Muscle of arm (tissue), 12 donors: ENCODE measurements around the gene AMACR. TPM values are rescaled to one million over a fixed set of nuclear protein-coding genes. Genes with fewer than 3 reads are reported as not detected.
"Not testable (repeated sequence)": the region's sequence is repeated elsewhere in the genome, so short reads cannot be mapped to it uniquely, and the experiment has no call there.

Experiments used
- DNase-seq: peaks from one replicate; pipeline ENCODE4 v3.0.0-alpha.2; 2013
- polyA plus RNA-seq, 12 donors: library from polyadenylated mRNA; unstranded; fragments of 120-200 nt; gene quantifications; one replicate each; pipeline ENCODE4 v1.2.1, GENCODE V29; 2013; ENCODE audit not compliant: insufficient read length in 12 of 12

AMACR gene
- polyA plus RNA-seq, 12 donors = 4.7 to 36.0 (median 7.9) TPM; not detected in 1

DNA sequence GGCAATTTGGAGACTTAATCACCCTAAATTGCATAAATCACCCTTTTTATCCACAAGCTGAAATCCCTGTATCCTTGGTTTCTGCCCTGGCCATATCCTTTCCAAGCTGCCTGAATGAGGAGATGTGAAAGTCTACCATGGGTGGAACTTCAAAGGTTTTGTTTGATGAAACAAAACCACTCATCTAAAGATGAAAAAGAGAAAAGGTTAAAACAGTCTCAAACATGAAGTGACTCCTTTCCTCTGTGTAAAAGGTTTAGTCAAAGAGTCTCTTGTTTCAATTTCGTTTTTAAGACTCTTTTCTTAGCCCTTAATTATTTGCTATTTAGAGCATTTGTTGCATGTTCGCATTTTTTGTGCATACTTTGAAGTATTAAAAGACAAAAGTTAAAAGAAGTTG is 34.6 kb downstream of the AMACR start:
- no peak for DNase-seq

DNA sequence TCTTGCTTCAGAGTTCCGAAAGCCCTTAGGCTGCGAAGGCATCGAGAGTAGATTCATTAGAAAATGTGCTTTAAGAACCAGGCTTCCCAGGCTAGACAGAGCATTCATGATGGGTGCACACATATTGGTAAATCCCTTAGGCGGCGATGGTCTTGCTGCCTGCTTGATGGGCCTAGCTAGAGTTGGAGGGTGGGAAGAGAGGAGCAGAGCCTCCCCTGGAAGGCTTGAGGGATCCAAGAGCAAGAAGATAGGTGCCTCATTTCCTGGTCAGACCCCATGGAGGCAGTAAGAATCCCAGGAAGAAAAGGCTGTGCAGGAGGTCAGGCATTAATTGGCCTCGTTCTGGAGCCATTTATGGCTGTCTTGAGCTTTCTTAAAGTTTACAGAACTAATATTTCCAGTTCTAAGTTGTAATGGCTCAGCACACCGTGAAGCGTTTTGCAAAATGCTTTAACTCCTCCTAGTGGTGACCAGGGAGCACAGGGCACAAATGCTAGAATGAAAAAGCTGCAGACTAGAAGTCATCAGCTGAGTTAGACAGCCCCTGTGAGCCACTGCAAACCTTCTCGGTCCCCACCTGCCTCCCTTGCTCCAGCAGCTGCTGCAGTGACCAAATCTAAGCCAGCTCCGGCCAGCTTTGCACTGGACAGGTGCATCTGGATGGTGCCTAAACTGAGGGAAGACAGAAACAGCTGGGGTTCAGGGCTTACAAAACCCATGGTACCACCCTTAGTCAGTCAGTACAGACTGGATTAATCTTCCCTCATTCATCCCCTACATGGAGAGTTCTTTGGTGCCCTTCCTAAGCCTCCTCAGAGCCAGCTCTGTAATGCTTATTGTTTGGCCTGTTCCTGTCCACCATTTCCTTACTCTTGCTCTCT is 38.0 kb downstream of the AMACR start:
- DNase-seq = peak; percentile 43

DNA sequence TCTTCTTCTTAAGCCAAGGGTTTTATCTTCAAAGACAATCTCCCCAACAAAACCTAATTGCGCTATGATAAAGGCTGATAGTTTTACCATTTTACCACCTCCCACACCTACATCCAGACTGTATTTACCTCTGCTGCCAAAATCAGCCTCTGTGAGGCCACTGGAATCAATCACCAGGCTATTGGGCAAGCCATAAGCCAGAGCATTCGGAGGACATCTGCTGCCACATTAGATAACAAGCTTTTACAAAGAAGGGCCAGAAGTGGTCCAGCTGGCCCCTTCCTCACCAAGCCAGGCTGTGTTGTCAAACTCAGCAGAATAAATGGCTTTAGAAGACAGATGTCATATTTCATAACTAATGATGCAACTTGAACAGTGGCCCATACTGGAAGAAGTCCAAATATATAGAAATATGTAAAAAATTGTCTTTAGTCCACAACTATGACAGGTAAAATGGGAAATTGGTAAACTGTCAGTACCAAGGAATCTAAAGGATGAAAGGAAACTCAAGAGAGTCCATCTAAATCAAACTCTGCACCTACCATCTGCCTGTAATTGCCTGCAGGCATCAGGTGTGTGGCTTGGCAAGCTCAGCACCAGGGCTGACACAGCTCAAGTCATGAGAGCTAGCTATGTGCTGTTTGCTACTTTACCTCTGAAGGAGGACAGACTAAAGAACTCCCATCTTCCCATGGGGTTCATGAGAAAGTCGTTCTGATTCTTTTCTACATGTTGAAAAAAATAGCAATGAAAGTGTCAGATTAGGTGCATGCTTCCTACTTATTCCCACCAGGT is 39.4 kb downstream of the AMACR start:
- DNase-seq = no peak

- no peak for DNase-seq
Observed at GRCh38 chr5:33966805-33967204, 41.0 kb downstream of the AMACR start.

GRCh38 chr5:33964132-33964700 is 43.6 kb downstream of the AMACR start:
- DNase-seq = no peak

DNA sequence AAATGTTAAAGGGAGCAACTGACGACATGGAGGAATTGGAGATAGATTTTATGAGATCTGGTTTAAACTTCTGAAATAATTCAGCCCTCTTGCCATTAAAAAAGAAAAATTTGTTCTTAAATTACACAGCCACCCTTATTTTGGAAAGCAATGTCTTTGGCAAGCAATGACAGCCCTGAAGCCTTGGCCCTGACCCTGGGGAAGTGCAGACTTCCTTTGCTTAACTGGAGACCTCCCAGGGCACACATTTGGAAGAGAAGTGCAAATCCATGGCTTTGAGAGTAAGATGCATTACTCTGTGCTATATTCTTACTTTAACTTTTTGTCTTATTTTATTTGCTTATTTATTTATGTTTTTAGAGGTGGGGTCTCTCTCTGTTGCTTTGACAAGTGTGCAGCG is 49.7 kb downstream of the AMACR start:
- no peak for DNase-seq

- no peak for DNase-seq
Observed at GRCh38 chr5:33957577-33958150, 50.2 kb downstream of the AMACR start.

DNA sequence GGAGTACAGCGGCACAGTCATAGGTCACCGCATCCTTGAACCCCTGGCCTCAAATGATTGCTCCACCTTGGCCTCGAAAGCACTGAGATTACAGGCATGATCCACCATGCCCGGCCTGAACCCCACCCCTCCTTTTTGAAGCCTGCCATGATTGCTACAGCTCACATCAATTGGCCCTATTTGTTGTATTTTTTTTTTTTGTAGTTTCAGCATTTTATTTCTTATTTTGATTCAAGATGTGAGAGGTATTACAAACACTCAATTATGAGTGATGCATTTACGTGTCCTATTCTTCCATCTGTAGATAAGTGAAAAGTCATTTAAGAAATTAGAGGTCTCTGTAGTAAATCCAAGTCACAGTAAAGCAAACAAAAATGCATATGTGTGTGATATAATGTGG is 55.7 kb downstream of the AMACR start:
- DNase-seq = not testable (repeated sequence)

GRCh38 chr5:33944543-33945132 is 63.2 kb downstream of the AMACR start:
- no peak for DNase-seq

GRCh38 chr5:33941090-33941489 is 66.8 kb downstream of the AMACR start:
- DNase-seq = no peak

GRCh38 chr5:33939556-33940262 is 68.1 kb downstream of the AMACR start:
- no peak for DNase-seq

- no peak for DNase-seq
Observed at GRCh38 chr5:33938881-33939280, 69.0 kb downstream of the AMACR start.

GRCh38 chr5:33938507-33938796 is 69.4 kb downstream of the AMACR start:
- DNase-seq = no peak

DNA sequence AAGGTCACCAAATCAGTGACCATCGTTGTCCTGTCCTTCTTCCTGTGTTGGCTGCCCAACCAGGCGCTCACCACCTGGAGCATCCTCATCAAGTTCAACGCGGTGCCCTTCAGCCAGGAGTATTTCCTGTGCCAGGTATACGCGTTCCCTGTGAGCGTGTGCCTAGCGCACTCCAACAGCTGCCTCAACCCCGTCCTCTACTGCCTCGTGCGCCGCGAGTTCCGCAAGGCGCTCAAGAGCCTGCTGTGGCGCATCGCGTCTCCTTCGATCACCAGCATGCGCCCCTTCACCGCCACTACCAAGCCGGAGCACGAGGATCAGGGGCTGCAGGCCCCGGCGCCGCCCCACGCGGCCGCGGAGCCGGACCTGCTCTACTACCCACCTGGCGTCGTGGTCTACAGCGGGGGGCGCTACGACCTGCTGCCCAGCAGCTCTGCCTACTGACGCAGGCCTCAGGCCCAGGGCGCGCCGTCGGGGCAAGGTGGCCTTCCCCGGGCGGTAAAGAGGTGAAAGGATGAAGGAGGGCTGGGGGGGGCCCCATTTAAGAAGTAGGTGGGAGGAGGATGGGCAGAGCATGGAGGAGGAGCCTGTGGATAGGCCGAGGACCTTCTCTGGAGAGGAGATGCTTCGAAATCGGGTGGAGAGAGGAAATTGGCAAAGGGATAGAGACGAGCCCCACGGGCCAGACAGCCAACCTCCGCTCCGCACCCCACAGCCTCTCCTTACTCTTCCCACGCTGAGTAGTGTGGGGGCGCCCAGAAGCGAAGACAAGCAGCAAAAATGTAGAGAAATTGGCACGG is 69.9 kb downstream of the AMACR start:
- no peak for DNase-seq

GRCh38 chr5:33937017-33937706 is 70.7 kb downstream of the AMACR start:
- DNase-seq = no peak

GRCh38 chr5:33936381-33937016 is 71.4 kb downstream of the AMACR start, which contains the start of gene RXFP3:
RXFP3 (plus strand) TSS chr5:33936386; CDS start chr5:33936741, 355 bp downstream.
- peak; percentile 23 for DNase-seq
